RWPE2 (cell line): ENCODE results near the gene PTPRN2.

Experiments
- ATAC-seq: fragments of 200-7000 bp; cut with Tn5 transposase; 3 replicates; pipeline ENCODE4 v1.9.1; 2021; ENCODE audit warnings: low read depth
- DNase-seq: peaks from one replicate; pipeline ENCODE4 v3.0.0-alpha.2; 2020; ENCODE audit warnings: low spot score
- H3K27ac ChIP-seq: fragments of 450-650 bp; 2 replicates; pipeline ENCODE4 v1.5.1; 2017; ENCODE audit warnings: mild to moderate bottlenecking; ENCODE audit not compliant: poor library complexity, severe bottlenecking
- H3K27me3 ChIP-seq: fragments of 250-450 bp; sonication (Bioruptor Pico); 2 replicates; pipeline ENCODE4 v1.5.1; 2021; ENCODE audit warnings: mild to moderate bottlenecking, moderate library complexity; ENCODE audit not compliant: insufficient read depth, poor library complexity, severe bottlenecking
- H3K36me3 ChIP-seq: fragments of 250-450 bp; sonication (Bioruptor Pico); 2 replicates; pipeline ENCODE4 v1.5.1; 2020; ENCODE audit warnings: low read depth, mild to moderate bottlenecking, moderate library complexity
- H3K4me1 ChIP-seq: fragments of 250-450 bp; sonication (Bioruptor Pico); 2 replicates; pipeline ENCODE4 v1.5.1; 2021; ENCODE audit warnings: mild to moderate bottlenecking, moderate library complexity; ENCODE audit not compliant: insufficient read depth, poor library complexity, severe bottlenecking
- H3K4me3 ChIP-seq: fragments of 250-450 bp; sonication (Bioruptor Pico); 2 replicates; pipeline ENCODE4 v1.5.1; 2021; ENCODE audit warnings: mild to moderate bottlenecking, moderate library complexity; ENCODE audit not compliant: severe bottlenecking
- H3K9me3 ChIP-seq: fragments of 250-450 bp; sonication (Bioruptor Pico); 2 replicates; pipeline ENCODE4 v1.5.1; 2021; ENCODE audit warnings: mild to moderate bottlenecking, moderate library complexity; ENCODE audit not compliant: severe bottlenecking
- CTCF ChIP-seq: fragments of 450-650 bp; IDR thresholded peaks from one replicate; pipeline ENCODE4 v1.5.1; 2017; ENCODE audit warnings: mild to moderate bottlenecking, moderate library complexity; ENCODE audit not compliant: poor library complexity, severe bottlenecking

The PTPRN2 gene

GRCh38 chr7:158401826-158402225 is 185.8 kb downstream of the PTPRN2 start:
- no peaks in the 10 kb centered on the region for H3K36me3 ChIP-seq
- ATAC-seq (no peak), DNase-seq (no peak)
- H3K4me3 ChIP-seq: no peak overlapping the region
- TF ChIP-seq CTCF: no peak
- H3K9me3 ChIP-seq: peaks cover 3% of the 10 kb centered on the region
- H3K27me3 ChIP-seq: no peaks in the 10 kb centered on the region
- H3K4me1 ChIP-seq: peaks cover 23% of the 10 kb centered on the region
- H3K27ac ChIP-seq: no peak overlapping the region

- DNase-seq (no peak), ATAC-seq (no peak)
- Histone ChIP-seq H3K4me1 (peaks cover 28% of the 10 kb centered on the region), H3K36me3 (no peaks in the 10 kb centered on the region), H3K27ac (no peak overlapping the region), H3K4me3 (no peak overlapping the region), H3K27me3 (no peaks in the 10 kb centered on the region), H3K9me3 (peaks cover 3% of the 10 kb centered on the region)
- TF ChIP-seq CTCF: no peak
Observed at GRCh38 chr7:158401295-158401694, 186.3 kb downstream of the PTPRN2 start.

- H3K27ac ChIP-seq: no peak overlapping the region
- no peaks in the 10 kb centered on the region for H3K27me3 ChIP-seq
- TF ChIP-seq CTCF: no peak
- H3K9me3 ChIP-seq: peaks cover 3% of the 10 kb centered on the region
- ATAC-seq (no peak), DNase-seq (no peak)
- H3K36me3 ChIP-seq: no peaks in the 10 kb centered on the region
- no peak overlapping the region for H3K4me3 ChIP-seq
- H3K4me1 ChIP-seq: peaks cover 33% of the 10 kb centered on the region
Observed at GRCh38 chr7:158400601-158401225, 186.9 kb downstream of the PTPRN2 start.

GRCh38 chr7:158399762-158400161 is 187.9 kb downstream of the PTPRN2 start:
- H3K4me1 ChIP-seq: peaks cover 33% of the 10 kb centered on the region
- TF ChIP-seq CTCF: no peak
- no peak overlapping the region for H3K4me3 ChIP-seq
- no peak for DNase-seq
- no peak for ATAC-seq
- H3K9me3 ChIP-seq: peaks cover 3% of the 10 kb centered on the region
- no peak overlapping the region for H3K27ac ChIP-seq
- H3K36me3 ChIP-seq: no peaks in the 10 kb centered on the region
- no peaks in the 10 kb centered on the region for H3K27me3 ChIP-seq

- no peaks in the 10 kb centered on the region for H3K27me3 ChIP-seq
- H3K4me3 ChIP-seq: no peak overlapping the region
- no peak for ATAC-seq
- H3K9me3 ChIP-seq: peaks cover 3% of the 10 kb centered on the region
- peaks cover 29% of the 10 kb centered on the region for H3K4me1 ChIP-seq
- no peak for TF ChIP-seq CTCF
- no peak for DNase-seq
- H3K27ac ChIP-seq: no peak overlapping the region
- no peaks in the 10 kb centered on the region for H3K36me3 ChIP-seq
Observed at GRCh38 chr7:158398750-158399149, 188.9 kb downstream of the PTPRN2 start.
